HG03064 (cell line): Measurements from ENCODE around the gene NLGN3.

Source experiments
- ATAC-seq: cut with Tn5 transposase; IDR thresholded peaks from one replicate; pipeline ENCODE4 v1.9.1; 2021; ENCODE audit warnings: low read depth; ENCODE audit not compliant: unreplicated experiment

NLGN3 gene

DNA sequence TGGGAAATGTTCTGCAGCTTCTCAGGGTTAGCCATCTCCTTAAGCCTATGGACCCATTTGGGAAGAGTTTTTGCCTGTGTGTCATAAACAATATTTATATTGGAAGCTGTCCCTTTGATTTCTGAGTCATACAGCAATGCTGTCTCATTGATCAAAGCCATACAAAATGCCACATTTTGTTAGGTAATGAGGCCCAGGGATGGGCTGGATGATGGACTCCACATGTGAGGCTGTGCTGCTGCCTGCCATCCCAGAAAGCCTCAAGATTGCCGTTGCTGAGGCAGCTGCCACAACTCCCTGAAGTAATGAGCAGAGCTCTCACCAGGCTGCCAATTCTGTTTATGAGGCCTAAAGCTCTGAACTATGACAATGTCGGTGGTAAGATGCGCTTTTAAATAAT is 66.2 kb downstream of the NLGN3 start:
- ATAC-seq: no peak

DNA sequence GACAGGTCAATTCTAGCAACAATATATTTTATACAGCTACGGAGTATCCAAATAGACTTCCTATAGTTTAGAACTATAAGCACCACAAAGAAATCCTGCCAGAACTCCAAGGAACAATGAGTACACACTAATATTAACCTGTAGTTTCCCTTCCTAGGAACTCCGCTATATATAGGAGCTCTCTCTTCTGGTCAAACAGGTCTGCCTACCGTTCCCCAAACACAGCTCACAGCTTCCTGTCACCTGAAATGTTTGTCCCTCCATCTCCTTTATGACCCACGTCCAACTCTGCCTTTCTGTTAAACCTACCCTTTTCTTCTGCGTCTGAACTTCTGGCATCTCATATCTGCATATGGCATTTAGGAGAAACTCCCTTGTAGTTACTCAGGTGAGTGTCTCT is 67.9 kb downstream of the NLGN3 start:
- no peak for ATAC-seq

DNA sequence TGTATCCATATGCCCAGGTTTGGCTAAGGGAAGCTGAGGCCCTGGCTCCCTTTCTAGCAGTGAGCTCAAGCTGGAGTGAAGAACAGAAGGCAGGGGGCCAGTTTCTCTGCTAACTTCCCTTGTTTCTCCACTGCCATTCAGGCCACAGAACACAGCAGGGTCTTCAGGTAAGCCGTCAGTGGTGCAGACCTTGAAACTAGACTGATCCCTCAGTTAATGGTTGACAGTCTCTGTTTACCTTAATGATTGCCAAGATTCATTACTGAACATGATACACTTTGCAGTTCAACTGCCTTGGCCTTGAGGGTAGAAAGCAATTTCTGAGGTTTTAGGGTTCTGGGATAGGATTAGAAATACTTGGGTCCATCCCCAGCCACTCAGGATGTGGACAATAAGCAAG is 69.5 kb downstream of the NLGN3 start:
- no peak for ATAC-seq

DNA sequence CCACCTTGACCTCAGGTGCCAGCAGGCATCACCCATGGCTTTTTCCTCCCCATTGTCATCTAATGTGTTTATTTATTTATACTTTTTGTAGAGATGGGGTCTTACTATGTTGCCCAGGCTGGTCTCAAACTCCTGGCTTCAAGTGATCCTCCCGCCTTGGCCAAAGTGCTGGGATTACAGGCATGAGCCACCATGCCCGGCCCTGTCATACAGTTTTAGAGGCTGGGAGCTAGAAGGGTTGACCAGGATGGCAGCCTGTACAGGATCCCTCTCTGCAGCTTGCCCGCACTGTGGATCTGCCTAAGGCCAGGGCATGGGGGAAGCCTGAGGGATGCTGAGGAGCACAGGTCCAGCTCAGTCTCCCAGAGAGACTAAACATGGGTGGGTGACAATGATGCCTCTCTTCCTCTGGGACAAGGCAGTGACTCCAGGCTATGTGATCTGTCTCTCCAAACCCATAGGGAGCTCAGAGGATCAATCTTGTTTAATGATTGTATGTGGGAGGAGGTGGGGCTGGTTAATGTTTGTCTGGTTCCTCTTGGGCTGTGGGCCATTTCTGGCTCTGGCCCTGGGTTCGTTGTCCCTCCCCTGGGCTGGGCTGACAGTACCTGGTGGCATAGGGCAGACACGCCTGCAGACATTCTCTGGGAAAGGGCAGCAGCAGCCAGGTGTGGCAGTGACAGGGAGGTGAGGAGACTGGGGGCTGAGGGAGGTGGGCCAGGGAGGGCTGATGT is 70.1 kb downstream of the NLGN3 start:
- ATAC-seq: no peak

DNA sequence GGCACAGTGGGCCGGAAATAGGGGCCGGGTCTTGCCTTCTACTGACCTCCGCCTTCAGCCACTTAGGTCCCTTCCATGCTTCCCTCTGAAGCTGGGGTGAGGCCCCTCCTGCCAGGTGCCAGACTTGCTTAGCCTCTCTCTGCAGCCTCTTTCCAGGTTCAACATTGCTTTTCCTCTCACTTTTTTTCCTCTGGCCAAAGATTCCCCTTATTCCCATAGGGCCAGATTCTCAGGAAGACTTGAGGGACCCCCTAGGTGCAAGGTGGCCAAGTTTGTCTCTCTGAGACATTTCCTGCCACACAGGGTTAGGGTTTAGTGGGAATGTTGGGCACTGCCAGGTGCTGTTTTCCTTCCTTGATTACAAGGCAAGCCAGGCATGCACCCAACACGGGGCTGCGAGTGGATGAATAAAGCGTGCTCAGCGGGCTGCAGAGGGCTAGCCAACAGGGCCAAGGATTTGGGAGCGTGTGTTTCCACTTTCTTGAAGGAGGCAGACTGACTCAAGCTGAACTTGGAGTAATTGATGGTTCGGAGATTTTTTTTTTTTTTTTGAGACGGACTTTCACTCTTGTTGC is 70.8 kb downstream of the NLGN3 start:
- ATAC-seq: no peak

- no peak for ATAC-seq
Observed at GRCh38 chrX:71216485-71216884, 71.8 kb downstream of the NLGN3 start.

DNA sequence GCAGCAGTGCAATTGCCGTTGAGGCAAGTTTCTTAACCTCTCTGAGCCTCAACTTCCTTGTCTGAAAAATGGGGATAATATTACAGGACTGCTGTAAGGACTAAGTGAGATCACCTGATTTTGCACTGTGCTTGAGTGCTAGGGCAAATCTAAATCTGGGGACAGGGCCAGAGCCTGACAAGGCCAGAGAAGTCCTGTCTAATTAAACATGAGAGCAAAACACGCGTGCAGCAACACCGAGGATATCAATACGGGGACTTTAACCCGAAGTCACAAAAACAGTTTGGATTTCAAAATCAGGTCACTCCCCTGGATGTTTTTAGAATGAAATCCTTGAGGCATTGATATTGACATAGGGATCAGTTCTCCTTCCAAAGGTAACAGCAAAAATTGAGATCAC is 72.7 kb downstream of the NLGN3 start:
- no peak for ATAC-seq
